OCI-LY7 (cell line): ENCODE results near the gene CLSTN1. TPM values are rescaled to one million over a fixed set of nuclear protein-coding genes. Genes with fewer than 3 reads are reported as not detected.

ENCODE experiments used
- BruUV-seq: library from RNA; stranded (reverse); fragments of 400-500 nt; replicated peaks from 2 replicates; lab custom pipeline; 2021; lab: Mats Ljungman, UMichigan
- CTCF ChIA-PET: fragments of 300-600 bp; sonication (Branson Sonifier 250); formaldehyde crosslinking; loops from one replicate; lab custom pipeline; 2022; ENCODE audit warnings: antibody characterized with exemption; ENCODE audit not compliant: unreplicated experiment; lab: Charles Lee
- POLR2A ChIA-PET: fragments of 300-600 bp; sonication (Branson Sonifier 250); formaldehyde crosslinking; loops from one replicate; lab custom pipeline; 2022; ENCODE audit warnings: antibody characterized with exemption; lab: Charles Lee
- DNase-seq: peaks from one replicate; pipeline ENCODE4 v3.0.0-alpha.2; 2015; ENCODE audit warnings: low spot score
- H2AFZ ChIP-seq: fragments of 200-600 bp; sonication (generic), shearing (Covaris generic); 2 replicates; pipeline ENCODE4 v1.6.1; 2014; ENCODE audit warnings: mild to moderate bottlenecking, antibody characterized with exemption, low read length, moderate library complexity
- H3K27ac ChIP-seq: fragments of 200-600 bp; sonication (generic); 2 replicates; pipeline ENCODE4 v1.5.1; 2014; ENCODE audit warnings: mixed run types, low read depth, mild to moderate bottlenecking, moderate library complexity, low read length, inconsistent platforms; ENCODE audit not compliant: poor library complexity, severe bottlenecking
- H3K36me3 ChIP-seq: fragments of 200-600 bp; sonication (generic); 2 replicates; pipeline ENCODE4 v1.6.1; 2014; ENCODE audit warnings: mild to moderate bottlenecking, antibody characterized with exemption, low read length, moderate library complexity, mixed read lengths; ENCODE audit not compliant: insufficient read depth
- H3K4me1 ChIP-seq: fragments of 200-600 bp; sonication (generic); 2 replicates; pipeline ENCODE4 v1.5.1; 2014; ENCODE audit warnings: mild to moderate bottlenecking, low read length; ENCODE audit not compliant: insufficient read depth, poor library complexity, severe bottlenecking
- H3K4me2 ChIP-seq: fragments of 200-600 bp; sonication (generic); 2 replicates; pipeline ENCODE4 v1.6.1; 2014; ENCODE audit warnings: mild to moderate bottlenecking, low read length
- H3K4me3 ChIP-seq: fragments of 200-600 bp; sonication (generic); 2 replicates; pipeline ENCODE4 v1.5.1; 2014; ENCODE audit warnings: mild to moderate bottlenecking, low read depth, low read length; ENCODE audit not compliant: poor library complexity, severe bottlenecking
- H3K79me2 ChIP-seq: fragments of 200-600 bp; sonication (generic); 2 replicates; pipeline ENCODE4 v1.6.1; 2016; ENCODE audit warnings: low read depth, mild to moderate bottlenecking, low read length, moderate library complexity, mixed read lengths; ENCODE audit not compliant: insufficient read depth
- H3K9me2 ChIP-seq: fragments of 200-600 bp; sonication (generic); 2 replicates; pipeline ENCODE4 v1.6.1; 2016; ENCODE audit warnings: mild to moderate bottlenecking, low read length, mixed read lengths; ENCODE audit not compliant: insufficient read depth
- H3K9me3 ChIP-seq: fragments of 200-600 bp; sonication (generic); 2 replicates; pipeline ENCODE4 v1.6.1; 2014; ENCODE audit warnings: mild to moderate bottlenecking, mixed run types, low read length, mixed read lengths
- H4K20me1 ChIP-seq: fragments of 200-600 bp; sonication (generic); 2 replicates; pipeline ENCODE4 v1.6.1; 2014; ENCODE audit warnings: mild to moderate bottlenecking, antibody characterized with exemption, low read length, moderate library complexity, mixed read lengths; ENCODE audit not compliant: insufficient read depth
- EZH2phosphoT487 ChIP-seq: fragments of 200-600 bp; sonication (generic); IDR thresholded peaks from 2 replicates; pipeline ENCODE4 v1.6.1; 2018; ENCODE audit warnings: low read depth, borderline replicate concordance, mild to moderate bottlenecking, mixed run types, antibody characterized with exemption, low read length, moderate library complexity, mixed read lengths
- intact Hi-C: fragments of 100-400 bp; cut with micrococcal nuclease; formaldehyde crosslinking; loops from one replicate; pipeline ENCODE4 v1.10.0; 2022; ENCODE audit not compliant: unreplicated experiment
- total RNA-seq, 2 experiments: library from RNA; depleted of rRNA in 1 of 2; stranded (reverse); fragments of >200 nt in 1 of 2; shearing (Covaris generic) in 1 of 2; gene quantifications; 2 replicates each; pipeline ENCODE4 v1.2.3, GENCODE V29; 2014 to 2022
- TF ChIP-seq, protein P1 (sequence below): fragments of 200-600 bp; sonication (generic); conservative IDR thresholded peaks from 2 replicates; pipeline ENCODE4 v1.5.1; 2014; ENCODE audit warnings: mild to moderate bottlenecking, antibody characterized with exemption, low read length, moderate library complexity, mixed read lengths

Gene CLSTN1
- total RNA-seq, 2 experiments from 2014 or later, result 58.6 to 124 TPM

DNA sequence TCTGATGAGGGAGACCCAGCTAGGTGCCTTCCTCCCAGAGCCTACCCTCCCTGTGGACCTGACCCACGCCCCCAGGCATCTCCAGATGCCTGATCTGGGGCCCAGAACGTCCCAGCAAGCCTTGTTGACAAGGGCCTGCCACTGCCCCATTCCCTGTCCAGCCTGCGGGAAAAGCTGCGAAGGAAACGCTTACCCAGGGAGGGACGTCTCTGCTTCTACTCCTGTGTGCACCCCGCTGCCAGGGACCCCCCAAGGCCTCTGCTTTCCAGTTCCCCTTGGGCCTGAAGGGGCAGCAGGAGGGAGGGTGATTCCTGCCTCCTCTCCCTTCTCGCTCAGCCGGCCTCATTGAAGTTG lies 11.6 kb upstream of the CLSTN1 start:
- no peaks in the 10 kb centered on the region for H3K9me2 ChIP-seq
- POLR2A ChIA-PET, result no interaction called here
- H3K4me3 ChIP-seq, result no peak overlapping the region
- no peak overlapping the region for H3K4me2 ChIP-seq
- no peaks in the 10 kb centered on the region for H3K36me3 ChIP-seq
- intact Hi-C loops, result no loop called here
- H3K79me2 ChIP-seq, result no peaks in the 10 kb centered on the region
- H2AFZ ChIP-seq, result peak overlapping the region; percentile 11; the same call in 1 of the 2 replicates
- H3K4me1 ChIP-seq, result peaks cover 32% of the 10 kb centered on the region
- CTCF ChIA-PET, result interaction anchor here (1.1 kb wide), 1 partner anchor 9 kb away, joined by 4 read pairs; no protein-coding TSS in a partner anchor
- H3K27ac ChIP-seq, result no peak overlapping the region
- no peaks in the 10 kb centered on the region for H4K20me1 ChIP-seq
- no peaks in the 10 kb centered on the region for H3K9me3 ChIP-seq
- no TSS peak for BruUV-seq
- TF ChIP-seq, protein P1, sequence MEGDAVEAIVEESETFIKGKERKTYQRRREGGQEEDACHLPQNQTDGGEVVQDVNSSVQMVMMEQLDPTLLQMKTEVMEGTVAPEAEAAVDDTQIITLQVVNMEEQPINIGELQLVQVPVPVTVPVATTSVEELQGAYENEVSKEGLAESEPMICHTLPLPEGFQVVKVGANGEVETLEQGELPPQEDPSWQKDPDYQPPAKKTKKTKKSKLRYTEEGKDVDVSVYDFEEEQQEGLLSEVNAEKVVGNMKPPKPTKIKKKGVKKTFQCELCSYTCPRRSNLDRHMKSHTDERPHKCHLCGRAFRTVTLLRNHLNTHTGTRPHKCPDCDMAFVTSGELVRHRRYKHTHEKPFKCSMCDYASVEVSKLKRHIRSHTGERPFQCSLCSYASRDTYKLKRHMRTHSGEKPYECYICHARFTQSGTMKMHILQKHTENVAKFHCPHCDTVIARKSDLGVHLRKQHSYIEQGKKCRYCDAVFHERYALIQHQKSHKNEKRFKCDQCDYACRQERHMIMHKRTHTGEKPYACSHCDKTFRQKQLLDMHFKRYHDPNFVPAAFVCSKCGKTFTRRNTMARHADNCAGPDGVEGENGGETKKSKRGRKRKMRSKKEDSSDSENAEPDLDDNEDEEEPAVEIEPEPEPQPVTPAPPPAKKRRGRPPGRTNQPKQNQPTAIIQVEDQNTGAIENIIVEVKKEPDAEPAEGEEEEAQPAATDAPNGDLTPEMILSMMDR, result no peak
- TF ChIP-seq EZH2phosphoT487, result no peak
- no peak for DNase-seq

DNA sequence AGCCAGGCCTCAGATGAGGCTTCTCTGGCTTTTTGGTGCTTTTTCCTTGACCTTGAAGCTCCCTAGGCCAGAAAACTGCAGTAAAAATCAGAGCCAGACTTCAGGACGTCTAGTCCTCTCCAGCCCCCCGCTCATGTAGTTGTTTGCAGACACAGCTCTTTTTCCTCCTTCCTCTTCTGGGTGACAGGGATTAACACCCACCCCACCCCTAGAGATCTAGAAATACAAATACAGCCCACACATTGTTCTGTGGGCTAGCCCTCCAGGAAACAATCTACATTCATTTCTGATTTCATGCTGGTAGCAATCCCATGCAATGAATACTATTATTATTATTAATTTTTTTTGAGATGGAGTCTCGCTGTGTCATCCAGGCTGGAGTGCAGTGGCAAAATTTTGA lies 9.9 kb upstream of the CLSTN1 start:
- Histone ChIP-seq H3K36me3 (no peaks in the 10 kb centered on the region), H3K9me2 (no peaks in the 10 kb centered on the region), H2AFZ (no peak overlapping the region), H4K20me1 (no peaks in the 10 kb centered on the region), H3K4me1 (peaks cover 32% of the 10 kb centered on the region), H3K4me3 (no peak overlapping the region), H3K27ac (no peak overlapping the region), H3K9me3 (no peaks in the 10 kb centered on the region), H3K79me2 (no peaks in the 10 kb centered on the region), H3K4me2 (no peak overlapping the region)
- POLR2A ChIA-PET, result interaction anchor here (0.7 kb wide), 2 partner anchors 13 to 110 kb away, joined by 4 read pairs; partner anchors contain the start of genes LZIC and NMNAT1
- TF ChIP-seq, protein P1, result no peak
- TF ChIP-seq EZH2phosphoT487, result no peak
- BruUV-seq, result no TSS peak
- DNase-seq, result no peak
- CTCF ChIA-PET, result interaction anchor here (1.0 kb wide), 1 partner anchor 29 kb away, joined by 3 read pairs; no protein-coding TSS in a partner anchor
- intact Hi-C loops, result no loop called here

DNA sequence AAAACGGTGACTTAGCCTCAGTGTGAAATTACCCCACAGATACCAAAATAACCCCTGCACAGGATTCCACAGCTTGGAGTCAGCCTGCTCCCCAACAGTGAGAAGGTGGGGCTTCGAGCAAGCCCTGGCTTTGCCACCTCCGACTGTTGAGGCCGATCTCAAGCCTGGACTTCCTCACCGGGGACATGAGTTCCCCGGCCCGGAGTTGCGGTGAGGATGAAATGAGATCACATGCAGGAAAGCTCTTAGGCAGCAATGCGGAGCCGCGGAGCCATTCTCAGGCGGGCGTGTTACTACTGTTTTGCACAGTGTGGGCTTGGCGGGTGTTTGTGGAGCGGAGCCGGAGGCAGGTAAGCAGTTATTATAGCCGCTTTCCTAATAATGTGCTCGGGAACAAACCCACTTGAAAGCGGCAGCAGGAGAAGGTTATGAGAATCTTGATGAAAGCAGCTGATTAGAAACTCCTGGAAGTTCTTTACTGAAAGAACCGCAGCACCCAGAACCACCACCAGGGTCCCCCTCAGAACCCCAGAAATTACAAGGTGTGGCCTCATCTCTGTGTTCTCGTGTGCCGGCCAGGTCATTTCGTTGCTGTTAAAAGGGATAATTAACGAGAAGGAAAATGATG lies 3.9 kb upstream of the CLSTN1 start:
- no peak for DNase-seq
- POLR2A ChIA-PET, result interaction anchor here (2.1 kb wide), 1 partner anchor 16 kb away, joined by 8 read pairs; no protein-coding TSS in a partner anchor
- Histone ChIP-seq H2AFZ (no peak overlapping the region), H3K79me2 (peaks cover 5% of the 10 kb centered on the region), H3K27ac (no peak overlapping the region), H4K20me1 (peaks cover 4% of the 10 kb centered on the region; the same call in 1 of the 2 replicates), H3K36me3 (no peaks in the 10 kb centered on the region), H3K4me3 (no peak overlapping the region), H3K4me2 (no peak overlapping the region), H3K4me1 (peaks cover 17% of the 10 kb centered on the region), H3K9me3 (no peaks in the 10 kb centered on the region), H3K9me2 (no peaks in the 10 kb centered on the region)
- intact Hi-C loops, result no loop called here
- TF ChIP-seq, protein P1, result no peak
- no peak for TF ChIP-seq EZH2phosphoT487
- BruUV-seq, result no TSS peak
- CTCF ChIA-PET, result no interaction called here
